Ectodermal cell (in vitro differentiated cells): ENCODE results near the gene ZBTB43.

Experiments used
- H3K27ac ChIP-seq: 2 replicates; pipeline ENCODE4 v1.7.0; 2013; ENCODE audit warnings: mild to moderate bottlenecking, low read depth, low read length; ENCODE audit not compliant: insufficient read depth, poor library complexity, severe bottlenecking
- H3K27me3 ChIP-seq: 2 replicates; pipeline ENCODE4 v1.7.0; 2013; ENCODE audit warnings: mild to moderate bottlenecking, low read length; ENCODE audit not compliant: insufficient read depth, control insufficient read depth, poor library complexity, severe bottlenecking
- H3K36me3 ChIP-seq: one replicate; pipeline ENCODE4 v1.7.0; 2013; ENCODE audit warnings: low read length; ENCODE audit not compliant: control insufficient read depth, insufficient read depth
- H3K4me1 ChIP-seq: one replicate; pipeline ENCODE4 v1.7.0; 2013; ENCODE audit warnings: low read length; ENCODE audit not compliant: control insufficient read depth, insufficient read depth
- H3K4me3 ChIP-seq: 2 replicates; pipeline ENCODE4 v1.7.0; 2013; ENCODE audit warnings: low read depth, low read length, control low read depth; ENCODE audit not compliant: insufficient read depth
- H3K9me3 ChIP-seq: 2 replicates; pipeline ENCODE4 v1.7.0; 2013; ENCODE audit warnings: mild to moderate bottlenecking, low read length, moderate library complexity; ENCODE audit not compliant: control insufficient read depth
- WGBS, 2 experiments: methylation state at CpG; one replicate each; pipeline ENCODE4 v1.1.7; 2013; ENCODE audit warnings: missing lambda C conversion rate in 2 of 2; 5-methylcytosine and 5-hydroxymethylcytosine counted together

The ZBTB43 gene

DNA sequence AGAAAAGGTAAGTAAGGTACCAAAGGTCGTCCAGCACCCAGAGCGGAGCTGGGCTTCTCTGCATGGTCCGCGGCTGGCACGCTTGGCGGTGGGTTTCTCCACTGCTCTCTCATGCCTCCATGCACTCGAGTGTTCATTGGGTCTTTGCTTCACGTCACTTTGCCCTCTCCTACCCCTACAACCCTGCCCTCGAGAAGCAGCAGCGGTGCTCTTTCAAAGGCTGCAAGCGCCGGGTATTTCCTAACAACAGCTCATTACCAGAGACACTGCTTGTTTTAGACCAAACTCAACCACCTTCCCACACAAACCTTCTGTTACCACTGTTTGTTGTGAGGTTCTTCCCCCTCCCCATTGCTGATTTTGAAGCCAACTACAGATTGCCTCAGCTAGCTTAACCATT lies 34.1 kb downstream of the ZBTB43 start:
- Histone ChIP-seq H3K27ac (no peak overlapping the region), H3K4me1 (no peaks in the 10 kb centered on the region), H3K9me3 (no peaks in the 10 kb centered on the region), H3K27me3 (no peaks in the 10 kb centered on the region), H3K4me3 (no peak overlapping the region), H3K36me3 (peaks cover under 1% of the 10 kb centered on the region)
- 95% methylated on average over 12 of the region's 12 CpGs for WGBS, 2 experiments

DNA sequence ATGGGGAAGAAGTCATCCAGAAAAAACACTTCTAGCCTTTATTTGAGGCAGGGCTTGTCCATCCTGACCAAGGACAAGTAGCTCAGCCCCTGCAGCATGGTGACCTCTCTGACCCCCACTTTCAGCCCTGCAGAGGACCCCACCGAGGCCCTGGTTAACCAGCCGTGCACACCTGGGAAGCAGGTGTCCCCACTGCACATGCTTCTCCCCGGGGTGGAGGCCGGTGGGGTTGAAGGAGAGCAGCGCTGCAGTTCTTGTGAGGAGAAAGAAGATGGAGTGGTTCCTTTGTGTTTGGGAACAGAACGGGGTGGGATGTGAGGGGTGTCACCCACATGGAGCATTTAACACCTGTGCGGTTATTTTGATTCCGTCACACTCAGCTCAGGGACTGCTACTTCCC lies 34.5 kb downstream of the ZBTB43 start:
- no peaks in the 10 kb centered on the region for H3K4me1 ChIP-seq
- no peaks in the 10 kb centered on the region for H3K9me3 ChIP-seq
- no peaks in the 10 kb centered on the region for H3K27me3 ChIP-seq
- H3K27ac ChIP-seq: no peak overlapping the region
- H3K4me3 ChIP-seq: no peak overlapping the region
- H3K36me3 ChIP-seq: no peaks in the 10 kb centered on the region
- WGBS, 2 experiments: 93 to 96% methylated on average over 8 of the region's 8 CpGs

DNA sequence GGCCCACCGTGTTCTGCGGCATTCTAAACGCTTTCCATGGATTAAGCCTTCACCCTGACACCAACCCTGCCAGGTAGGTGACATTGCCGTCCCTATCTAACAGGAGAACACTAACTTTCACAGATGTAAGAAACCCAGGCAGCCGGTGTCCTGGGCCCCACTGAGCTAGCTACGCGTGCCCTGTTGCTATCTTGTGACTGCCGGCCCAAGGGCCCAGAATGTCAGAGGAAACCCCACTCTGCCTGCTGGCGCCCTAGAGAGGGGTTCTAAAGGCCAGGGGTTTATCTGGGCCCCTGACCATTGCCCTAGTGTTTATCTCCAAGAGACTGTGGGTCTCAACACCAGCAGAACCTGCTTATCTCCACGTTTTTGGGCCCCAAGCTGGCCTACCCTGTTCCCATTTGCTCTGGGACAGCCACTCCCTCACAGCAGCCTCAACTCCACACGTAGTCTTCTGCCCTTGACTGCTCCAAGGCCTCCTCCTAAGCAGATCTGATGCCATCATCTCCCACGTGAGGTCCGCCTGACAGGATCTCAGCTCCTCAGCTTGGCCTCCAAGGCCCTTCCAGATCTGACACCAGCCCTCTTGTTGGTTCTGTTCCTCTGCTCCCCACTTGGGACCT lies 37.5 kb downstream of the ZBTB43 start:
- WGBS, 2 experiments: 90 to 93% methylated on average over 13 of the region's 13 CpGs
- no peak overlapping the region for H3K4me3 ChIP-seq
- no peak overlapping the region for H3K27ac ChIP-seq
- H3K36me3 ChIP-seq: no peaks in the 10 kb centered on the region
- H3K9me3 ChIP-seq: no peaks in the 10 kb centered on the region
- H3K4me1 ChIP-seq: no peaks in the 10 kb centered on the region
- H3K27me3 ChIP-seq: no peaks in the 10 kb centered on the region

DNA sequence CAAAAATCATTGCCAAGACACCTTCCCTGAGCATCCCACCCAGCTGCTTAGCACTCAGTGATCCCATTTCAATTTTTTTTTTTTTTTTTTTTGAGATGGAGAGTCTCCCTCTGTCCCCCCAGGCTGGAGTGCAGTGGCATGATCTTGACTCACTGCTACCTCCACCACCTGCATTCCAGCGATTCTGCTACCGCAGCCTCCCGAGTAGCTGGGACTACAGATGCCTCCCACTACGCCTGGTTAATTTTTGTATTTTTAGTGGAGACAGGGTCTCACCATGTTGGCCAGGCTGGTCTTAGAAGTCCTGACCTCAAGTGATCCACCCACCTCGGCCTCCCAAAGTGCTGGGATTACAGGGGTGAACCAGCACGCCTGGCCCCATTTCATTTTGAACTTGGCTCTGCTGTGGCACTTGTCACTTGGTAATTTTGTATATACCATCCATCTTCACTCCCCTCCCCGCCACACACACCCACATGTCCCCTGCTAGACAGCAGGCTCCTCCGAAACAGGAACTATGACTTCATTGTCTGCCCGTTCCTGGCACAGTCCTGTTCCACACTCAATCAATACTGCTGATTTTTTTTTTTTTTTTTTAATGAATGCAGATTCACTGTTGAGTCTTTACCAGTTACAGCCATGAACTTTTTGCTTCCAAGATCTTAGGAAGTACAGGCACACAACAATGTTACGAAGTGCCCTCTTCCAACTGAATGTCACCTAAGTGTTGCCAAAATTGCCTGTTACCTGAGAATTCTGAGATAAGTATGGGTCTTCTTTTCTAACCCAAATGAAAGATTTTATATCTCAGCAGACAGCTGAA lies 38.3 kb downstream of the ZBTB43 start:
- Histone ChIP-seq H3K9me3 (no peaks in the 10 kb centered on the region), H3K27me3 (no peaks in the 10 kb centered on the region), H3K27ac (no peak overlapping the region), H3K4me1 (no peaks in the 10 kb centered on the region), H3K4me3 (no peak overlapping the region), H3K36me3 (no peaks in the 10 kb centered on the region)
- WGBS, 2 experiments: 91 to 92% methylated on average over 10 of the region's 10 CpGs

DNA sequence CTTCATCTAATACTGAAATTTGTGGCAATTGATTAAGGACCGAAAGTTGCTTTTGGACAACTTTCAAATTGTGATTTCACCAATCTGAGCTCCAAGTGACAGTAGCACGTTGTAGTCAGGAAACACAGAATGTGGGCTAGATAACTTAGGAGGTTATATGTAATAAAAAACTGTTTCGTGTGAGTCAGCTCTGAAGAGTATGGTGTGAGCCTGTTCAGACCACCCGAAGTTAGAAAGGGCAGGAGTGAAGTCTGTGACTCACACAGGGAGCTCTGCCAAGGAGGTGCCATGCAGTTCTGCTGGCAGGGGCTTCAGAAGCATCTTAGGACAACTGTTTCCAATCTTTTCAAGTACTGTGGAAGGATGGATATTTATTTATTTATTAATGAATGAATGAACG lies 39.2 kb downstream of the ZBTB43 start:
- 90 to 91% methylated on average over 5 of the region's 5 CpGs for WGBS, 2 experiments
- Histone ChIP-seq H3K27me3 (no peaks in the 10 kb centered on the region), H3K36me3 (no peaks in the 10 kb centered on the region), H3K4me3 (no peak overlapping the region), H3K27ac (no peak overlapping the region), H3K9me3 (no peaks in the 10 kb centered on the region), H3K4me1 (no peaks in the 10 kb centered on the region)

DNA sequence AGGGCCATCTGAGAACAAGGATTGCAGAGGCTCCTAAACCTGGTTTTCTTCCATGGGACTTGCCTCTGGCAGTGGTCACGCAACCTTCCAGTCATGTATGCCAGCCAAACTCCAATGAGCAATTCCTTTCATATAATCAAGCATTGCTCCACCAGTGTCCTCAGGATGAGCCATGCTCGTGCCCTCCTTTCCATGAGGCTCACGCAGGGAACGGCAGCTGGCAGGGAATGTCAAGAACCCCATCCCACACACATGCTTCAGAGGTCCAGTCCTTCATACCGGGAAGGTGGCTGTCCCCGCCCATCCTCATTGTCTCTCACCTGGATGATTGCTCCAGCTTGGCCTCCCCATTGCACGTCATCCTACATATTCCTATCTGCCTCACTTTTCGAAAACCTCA lies 42.2 kb downstream of the ZBTB43 start:
- no peaks in the 10 kb centered on the region for H3K9me3 ChIP-seq
- no peaks in the 10 kb centered on the region for H3K36me3 ChIP-seq
- 90 to 91% methylated on average over 8 of the region's 8 CpGs for WGBS, 2 experiments
- peaks cover 8% of the 10 kb centered on the region for H3K4me1 ChIP-seq
- H3K27ac ChIP-seq: no peak overlapping the region
- no peaks in the 10 kb centered on the region for H3K27me3 ChIP-seq
- H3K4me3 ChIP-seq: no peak overlapping the region

DNA sequence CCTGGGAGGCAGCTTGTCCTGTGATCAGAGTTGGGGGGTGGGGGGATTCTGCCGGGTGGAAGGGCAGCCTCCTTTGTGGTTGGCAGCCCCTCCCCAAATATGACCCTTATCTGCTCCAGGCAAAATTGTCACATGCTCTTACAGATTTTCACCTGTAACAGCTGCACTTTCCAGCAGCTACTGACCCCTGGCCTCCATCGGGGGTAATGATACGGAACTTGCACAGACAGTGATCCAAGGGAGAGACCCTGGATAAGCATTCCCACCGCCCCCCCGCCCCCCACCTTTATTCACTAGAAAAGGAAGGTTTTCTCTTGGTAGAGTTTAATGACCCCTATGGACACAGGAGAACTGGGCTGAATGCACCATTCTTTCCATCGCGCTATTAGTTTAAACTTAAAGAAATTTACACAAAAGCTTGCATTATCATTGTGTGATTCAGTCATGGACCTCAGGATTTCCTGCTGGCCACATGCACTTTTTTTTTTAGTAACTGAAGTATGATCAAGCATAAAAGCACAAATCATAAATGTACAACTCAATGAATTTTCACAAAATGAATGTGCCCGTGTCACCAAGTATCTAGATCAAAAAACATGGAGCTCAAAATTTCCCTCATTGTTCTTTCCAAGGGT lies 44.9 kb downstream of the ZBTB43 start:
- Histone ChIP-seq H3K4me1 (peaks cover 16% of the 10 kb centered on the region), H3K9me3 (no peaks in the 10 kb centered on the region), H3K27me3 (no peaks in the 10 kb centered on the region), H3K36me3 (no peaks in the 10 kb centered on the region), H3K27ac (no peak overlapping the region), H3K4me3 (no peak overlapping the region)
- WGBS, 2 experiments: 88% methylated on average over 8 of the region's 8 CpGs

DNA sequence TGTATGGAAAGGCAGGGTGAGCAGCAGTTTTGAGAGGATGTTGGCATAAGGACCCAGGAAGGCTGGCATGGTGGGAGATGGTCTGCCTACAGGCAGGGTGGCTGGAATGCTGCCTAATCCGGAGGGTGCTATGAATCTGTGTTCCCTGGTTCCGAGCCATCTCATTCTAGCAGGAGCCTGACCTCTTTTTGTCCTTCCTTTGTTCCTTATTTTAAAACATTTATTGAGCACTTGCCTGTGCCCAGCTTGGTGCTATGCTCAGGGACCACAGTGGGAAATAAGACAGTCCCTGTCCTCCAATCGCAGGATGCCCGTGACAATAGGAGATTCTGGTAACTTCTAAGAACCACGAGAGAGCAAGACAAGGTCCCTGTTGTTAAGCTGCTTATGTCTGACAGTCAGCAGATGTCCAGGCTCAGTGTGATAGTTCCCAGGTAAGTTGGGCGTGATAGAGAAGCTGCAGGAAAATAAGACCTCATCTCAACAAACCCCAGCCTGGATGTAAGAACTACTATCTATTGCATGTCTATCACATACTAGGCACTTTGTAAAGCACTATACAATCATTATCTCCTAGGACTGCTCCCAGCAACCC lies 46.5 kb downstream of the ZBTB43 start:
- Histone ChIP-seq H3K27ac (no peak overlapping the region), H3K4me1 (peaks cover 16% of the 10 kb centered on the region), H3K36me3 (no peaks in the 10 kb centered on the region), H3K27me3 (no peaks in the 10 kb centered on the region), H3K4me3 (no peak overlapping the region), H3K9me3 (no peaks in the 10 kb centered on the region)
- WGBS, 2 experiments: 85 to 86% methylated on average over 6 of the region's 6 CpGs

DNA sequence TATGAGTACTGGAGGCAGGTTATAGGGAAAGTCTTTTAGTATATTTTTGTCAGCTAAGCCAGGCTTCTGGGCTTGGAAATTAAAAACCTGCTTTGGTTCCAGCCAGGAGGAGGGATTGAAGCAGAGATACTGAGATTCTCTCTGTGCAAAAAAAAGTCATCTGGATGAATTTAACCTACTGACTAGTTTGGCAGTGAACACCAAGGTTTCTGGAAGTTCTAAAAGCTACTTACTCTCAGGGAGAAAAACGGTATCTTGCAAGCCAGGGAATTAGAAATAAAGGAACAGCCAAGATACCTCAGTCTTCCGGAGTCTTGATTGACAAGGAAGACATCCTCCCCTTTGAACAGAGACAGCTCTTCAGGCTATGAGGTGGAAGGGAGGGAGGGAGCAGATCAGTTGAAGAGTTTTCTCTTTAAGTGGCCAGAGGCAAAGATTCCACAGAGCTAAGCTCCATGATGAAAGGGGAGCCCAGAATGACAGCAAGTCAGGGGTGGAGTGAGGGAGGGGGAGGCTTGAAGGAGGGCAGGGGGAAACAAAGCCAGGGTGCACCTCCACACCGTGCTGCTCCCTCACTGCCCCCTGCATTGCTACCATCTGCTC lies 47.3 kb downstream of the ZBTB43 start:
- 33 to 39% methylated on average over 3 of the region's 3 CpGs for WGBS, 2 experiments
- Histone ChIP-seq H3K27ac (no peak overlapping the region), H3K36me3 (no peaks in the 10 kb centered on the region), H3K4me1 (peaks cover 16% of the 10 kb centered on the region), H3K9me3 (no peaks in the 10 kb centered on the region), H3K4me3 (no peak overlapping the region), H3K27me3 (no peaks in the 10 kb centered on the region)

DNA sequence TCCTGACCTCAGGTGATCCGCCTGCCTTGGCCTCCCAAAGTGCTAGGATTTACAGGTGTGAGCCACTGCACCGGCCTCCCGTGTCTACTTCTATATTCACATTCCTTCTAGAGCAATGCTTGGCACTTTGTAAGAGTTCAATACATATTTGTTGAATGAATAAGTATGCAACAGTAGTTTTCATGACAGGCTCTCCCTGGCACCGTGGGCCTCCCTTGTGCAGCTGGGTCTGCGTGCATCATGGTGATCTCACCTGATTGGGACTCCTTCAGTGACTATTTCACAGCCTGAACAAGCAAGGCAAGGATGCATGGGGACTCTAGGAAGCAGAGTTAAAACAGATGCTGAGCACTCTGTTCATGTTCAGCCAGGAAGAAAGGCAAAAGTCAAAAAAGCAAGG lies 48.8 kb downstream of the ZBTB43 start:
- Histone ChIP-seq H3K4me1 (peaks cover 16% of the 10 kb centered on the region), H3K27ac (no peak overlapping the region), H3K9me3 (no peaks in the 10 kb centered on the region), H3K27me3 (peaks cover 12% of the 10 kb centered on the region), H3K4me3 (no peak overlapping the region), H3K36me3 (no peaks in the 10 kb centered on the region)
- WGBS, 2 experiments: 87 to 91% methylated on average over 5 of the region's 5 CpGs
